Liver (tissue), 2 donors: ENCODE results near the gene SF3B3.

Experiments used
- REST ChIP-seq: IDR thresholded peaks from 2 replicates; pipeline ENCODE4 v1.6.1; 2016; ENCODE audit warnings: antibody characterized with exemption, mild to moderate bottlenecking
- TAF1 ChIP-seq: conservative IDR thresholded peaks from 2 replicates; pipeline ENCODE4 v1.6.1; 2016; ENCODE audit warnings: antibody characterized with exemption, mild to moderate bottlenecking
- donor health status: healthy.

GRCh38 chr16:70474320-70475053 lies 49.1 kb upstream of the SF3B3 start:
- TF ChIP-seq REST (no peak), TAF1 (no peak)
